SU-DHL-6 (cell line): ENCODE results near the gene EFCAB9.

Experiments
- H2AFZ ChIP-seq: fragments of 200-600 bp; sonication (generic); 2 replicates; pipeline ENCODE4 v1.6.1; 2014; ENCODE audit warnings: low read depth, mild to moderate bottlenecking, moderate library complexity, mixed read lengths, antibody characterized with exemption, low read length; ENCODE audit not compliant: severe bottlenecking
- H3F3A ChIP-seq: fragments of 200-600 bp; shearing (Covaris generic); 2 replicates; pipeline ENCODE4 v1.6.0; 2016; ENCODE audit warnings: antibody characterized with exemption, mild to moderate bottlenecking; ENCODE audit not compliant: insufficient read depth
- H3K27ac ChIP-seq: fragments of 200-600 bp; sonication (generic); 2 replicates; pipeline ENCODE4 v1.5.1; 2016; ENCODE audit warnings: low read depth, mild to moderate bottlenecking, low read length, moderate library complexity, mixed read lengths
- H3K27me3 ChIP-seq: fragments of 200-600 bp; sonication (generic), shearing (Covaris generic); 2 replicates; pipeline ENCODE4 v1.6.0; 2014; ENCODE audit warnings: mild to moderate bottlenecking, low read length
- H3K36me3 ChIP-seq: fragments of 200-600 bp; sonication (generic); 2 replicates; pipeline ENCODE4 v1.6.1; 2014; ENCODE audit warnings: mild to moderate bottlenecking, low read length, mixed read lengths
- H3K4me2 ChIP-seq: fragments of 300-600, 200-600 bp; shearing (Covaris generic), sonication (generic); 2 replicates; pipeline ENCODE4 v1.6.0; 2014; ENCODE audit warnings: low read length, low read depth, mild to moderate bottlenecking; ENCODE audit not compliant: poor library complexity, severe bottlenecking
- H3K4me3 ChIP-seq: fragments of 200-600 bp; sonication (generic); 2 replicates; pipeline ENCODE4 v1.5.1; 2014; ENCODE audit warnings: antibody characterized with exemption, low read length, mild to moderate bottlenecking, mixed read lengths; ENCODE audit not compliant: insufficient read depth, poor library complexity, severe bottlenecking
- H3K79me2 ChIP-seq: fragments of 200-600 bp; sonication (generic); 2 replicates; pipeline ENCODE4 v1.6.1; 2014; ENCODE audit warnings: mild to moderate bottlenecking, low read length, moderate library complexity; ENCODE audit not compliant: insufficient read depth
- H3K9ac ChIP-seq: fragments of 200-600 bp; sonication (generic); 2 replicates; pipeline ENCODE4 v1.7.0; 2014; ENCODE audit warnings: mild to moderate bottlenecking, low read length
- H3K9me2 ChIP-seq: fragments of 200-600 bp; sonication (generic); replicated peaks from 2 replicates; pipeline ENCODE4 v1.6.1; 2014; ENCODE audit warnings: low read length; ENCODE audit not compliant: insufficient read depth
- H3K9me3 ChIP-seq: fragments of 200-600 bp; sonication (generic); 2 replicates; pipeline ENCODE4 v1.6.1; 2014; ENCODE audit warnings: low read length, mixed read lengths; ENCODE audit not compliant: insufficient read depth
- H4K20me1 ChIP-seq: fragments of 200-600 bp; sonication (generic); 2 replicates; pipeline ENCODE4 v1.6.1; 2014; ENCODE audit warnings: low read depth, mild to moderate bottlenecking, antibody characterized with exemption, low read length, moderate library complexity, mixed read lengths
- EZH2phosphoT487 ChIP-seq: fragments of 200-600 bp; sonication (generic), shearing (Covaris generic); conservative IDR thresholded peaks from 2 replicates; pipeline ENCODE4 v1.6.1; 2018; ENCODE audit warnings: mild to moderate bottlenecking, antibody characterized with exemption, low read length, moderate library complexity, mixed read lengths
- TF ChIP-seq, protein P1 (sequence below): fragments of 200-600 bp; sonication (generic); IDR thresholded peaks from one replicate; pipeline ENCODE4 v1.5.1; 2017; ENCODE audit warnings: antibody characterized with exemption, mild to moderate bottlenecking, low read length, moderate library complexity; ENCODE audit not compliant: insufficient read depth, poor library complexity, severe bottlenecking

Gene EFCAB9

DNA sequence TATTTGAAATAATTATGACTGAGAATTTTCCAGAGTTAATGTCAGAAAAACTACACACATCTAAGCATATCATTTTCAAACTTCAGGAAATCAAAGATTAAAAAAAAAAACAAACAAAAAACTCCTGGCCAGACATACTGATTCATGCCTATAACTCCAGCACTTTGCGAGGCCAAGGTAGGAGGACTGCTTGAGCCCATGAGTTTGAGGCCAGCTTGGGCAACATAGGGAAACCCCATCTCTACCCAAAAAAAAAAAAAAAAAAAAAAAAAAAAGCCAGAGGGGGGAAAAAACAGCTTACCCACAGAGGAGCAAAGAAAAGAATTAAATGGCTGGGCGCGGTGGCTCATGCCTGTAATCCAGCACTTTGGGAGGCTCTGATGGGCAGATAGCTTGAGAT lies 22.4 kb downstream of the EFCAB9 start:
- Histone ChIP-seq H3K27me3 (no peaks in the 10 kb centered on the region), H3K4me2 (no peak overlapping the region), H3K9me2 (no peaks in the 10 kb centered on the region), H3K27ac (no peak overlapping the region), H3F3A (no peaks in the 10 kb centered on the region; the same call in 1 of the 2 replicates), H3K9me3 (no peaks in the 10 kb centered on the region; the same call in 1 of the 2 replicates), H2AFZ (no peak overlapping the region), H3K36me3 (peaks cover 28% of the 10 kb centered on the region), H4K20me1 (no peaks in the 10 kb centered on the region), H3K9ac (no peak overlapping the region), H3K4me3 (no peak overlapping the region), H3K79me2 (peaks cover 17% of the 10 kb centered on the region)
- TF ChIP-seq, protein P1, sequence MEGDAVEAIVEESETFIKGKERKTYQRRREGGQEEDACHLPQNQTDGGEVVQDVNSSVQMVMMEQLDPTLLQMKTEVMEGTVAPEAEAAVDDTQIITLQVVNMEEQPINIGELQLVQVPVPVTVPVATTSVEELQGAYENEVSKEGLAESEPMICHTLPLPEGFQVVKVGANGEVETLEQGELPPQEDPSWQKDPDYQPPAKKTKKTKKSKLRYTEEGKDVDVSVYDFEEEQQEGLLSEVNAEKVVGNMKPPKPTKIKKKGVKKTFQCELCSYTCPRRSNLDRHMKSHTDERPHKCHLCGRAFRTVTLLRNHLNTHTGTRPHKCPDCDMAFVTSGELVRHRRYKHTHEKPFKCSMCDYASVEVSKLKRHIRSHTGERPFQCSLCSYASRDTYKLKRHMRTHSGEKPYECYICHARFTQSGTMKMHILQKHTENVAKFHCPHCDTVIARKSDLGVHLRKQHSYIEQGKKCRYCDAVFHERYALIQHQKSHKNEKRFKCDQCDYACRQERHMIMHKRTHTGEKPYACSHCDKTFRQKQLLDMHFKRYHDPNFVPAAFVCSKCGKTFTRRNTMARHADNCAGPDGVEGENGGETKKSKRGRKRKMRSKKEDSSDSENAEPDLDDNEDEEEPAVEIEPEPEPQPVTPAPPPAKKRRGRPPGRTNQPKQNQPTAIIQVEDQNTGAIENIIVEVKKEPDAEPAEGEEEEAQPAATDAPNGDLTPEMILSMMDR, result no peak
- no peak for TF ChIP-seq EZH2phosphoT487

DNA sequence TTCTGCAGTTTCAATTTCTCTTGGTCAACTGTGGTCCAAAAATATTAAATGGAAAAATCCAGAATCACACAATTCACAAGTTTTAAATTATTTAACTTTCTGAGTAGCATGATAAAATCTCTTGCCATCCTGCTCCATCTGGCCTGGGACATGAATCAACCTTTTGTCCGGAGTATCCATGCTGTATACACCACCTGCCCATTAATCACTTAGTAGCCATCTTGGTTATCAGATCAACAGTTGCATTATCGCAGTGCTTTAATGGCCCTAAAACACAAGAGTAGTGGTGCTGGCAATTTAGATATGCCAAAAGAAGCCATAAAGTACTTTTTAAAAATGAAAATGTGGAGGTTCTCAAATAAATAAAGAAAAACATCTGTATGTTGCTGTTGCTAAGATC lies 25.3 kb downstream of the EFCAB9 start:
- no peaks in the 10 kb centered on the region; the same call in 1 of the 2 replicates for H3K9me3 ChIP-seq
- H3K9me2 ChIP-seq, result no peaks in the 10 kb centered on the region
- no peaks in the 10 kb centered on the region for H4K20me1 ChIP-seq
- H3K9ac ChIP-seq, result no peak overlapping the region
- H3K4me3 ChIP-seq, result no peak overlapping the region
- H3K27me3 ChIP-seq, result no peaks in the 10 kb centered on the region
- no peak for TF ChIP-seq EZH2phosphoT487
- TF ChIP-seq, protein P1, result no peak
- H3K36me3 ChIP-seq, result peaks cover 31% of the 10 kb centered on the region
- H2AFZ ChIP-seq, result no peak overlapping the region
- no peak overlapping the region for H3K4me2 ChIP-seq
- no peaks in the 10 kb centered on the region; the same call in 1 of the 2 replicates for H3F3A ChIP-seq
- no peak overlapping the region for H3K27ac ChIP-seq
- peaks cover 17% of the 10 kb centered on the region for H3K79me2 ChIP-seq

DNA sequence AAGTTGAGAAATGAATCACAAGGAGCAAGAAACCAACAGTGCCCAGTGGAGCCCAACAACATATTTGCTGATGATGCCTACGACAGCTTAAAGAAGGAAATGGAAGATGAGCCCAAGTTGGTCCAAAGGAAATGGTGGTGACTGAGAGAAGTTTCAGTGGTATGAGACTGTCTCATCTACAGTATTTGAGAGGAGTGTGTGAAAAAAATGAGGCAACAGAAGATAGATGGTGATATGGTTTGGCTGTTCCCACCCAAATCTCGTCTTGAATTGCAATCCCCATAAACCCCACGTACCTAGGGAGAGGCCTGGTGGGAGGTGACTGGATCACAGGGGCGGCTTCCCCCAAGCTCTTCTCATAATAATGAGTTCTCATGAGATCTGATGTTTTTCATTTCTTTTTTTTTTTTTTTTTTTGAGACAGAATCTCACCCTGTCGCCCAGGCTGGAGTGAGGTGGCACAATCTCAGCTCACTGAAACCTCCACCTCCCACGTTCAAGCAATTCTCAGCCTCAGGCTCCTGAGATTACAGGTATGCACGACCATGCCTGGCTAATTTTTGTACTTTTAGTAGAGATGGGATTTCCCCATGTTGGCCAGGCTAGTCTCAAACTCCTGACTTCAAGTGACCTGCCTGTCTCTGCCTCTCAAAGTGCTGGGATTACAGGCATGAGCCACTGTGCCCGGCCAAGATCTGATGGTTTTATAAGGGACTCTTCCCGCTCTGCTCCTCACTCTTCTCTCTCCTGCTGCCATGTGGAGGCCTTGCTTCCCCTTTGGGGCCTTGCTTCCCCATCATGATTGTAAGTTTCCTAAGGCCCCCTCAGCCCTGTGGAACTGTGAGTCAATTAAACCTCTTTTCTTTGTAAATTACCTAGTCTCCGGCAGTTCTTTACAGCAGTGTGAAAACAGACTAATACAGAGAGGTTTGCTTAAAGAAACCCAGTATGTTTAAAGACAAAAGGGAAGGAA lies 30.2 kb downstream of the EFCAB9 start:
- H3K79me2 ChIP-seq, result peaks cover 8% of the 10 kb centered on the region
- peaks cover 26% of the 10 kb centered on the region for H3K36me3 ChIP-seq

More for the DNA sequence above, 30.2 kb downstream of the EFCAB9 start:
- TF ChIP-seq, protein P1, result no peak
- TF ChIP-seq EZH2phosphoT487, result no peak
- no peak overlapping the region for H3K4me3 ChIP-seq
- H2AFZ ChIP-seq, result no peak overlapping the region
- no peaks in the 10 kb centered on the region for H4K20me1 ChIP-seq
- H3K27me3 ChIP-seq, result no peaks in the 10 kb centered on the region
- no peak overlapping the region for H3K4me2 ChIP-seq
- no peaks in the 10 kb centered on the region for H3K9me2 ChIP-seq
- no peak overlapping the region for H3K27ac ChIP-seq
- no peaks in the 10 kb centered on the region for H3F3A ChIP-seq
- H3K9me3 ChIP-seq, result no peaks in the 10 kb centered on the region; the same call in 1 of the 2 replicates
- H3K9ac ChIP-seq, result no peak overlapping the region
